Sigmoid colon (tissue), 4 donors: Measurements from ENCODE around the gene C5orf52.

Experiments used
- CTCF ChIP-seq, 4 experiments: fragments of 450-650 bp in 3 of 4; fragments of 200-600 bp in 1 of 4; IDR thresholded peaks; one replicate each; pipeline ENCODE4 v1.5.1; 2016 to 2019; ENCODE audit warnings: antibody characterized with exemption in 4 of 4, mild to moderate bottlenecking in 3 of 4, moderate library complexity in 2 of 4
- EP300 ChIP-seq, 4 donors: sonication (generic); formaldehyde crosslinking; IDR thresholded peaks; one replicate each; pipeline ENCODE4 v1.6.1; 2017; ENCODE audit warnings: antibody characterized with exemption in 4 of 4
- POLR2A ChIP-seq, 2 donors: fragments of 450-650 bp; IDR thresholded peaks; one replicate each; pipeline ENCODE4 v1.6.1; 2016; ENCODE audit warnings: antibody characterized with exemption in 2 of 2, mild to moderate bottlenecking in 2 of 2, moderate library complexity in 2 of 2
- POLR2AphosphoS5 ChIP-seq, 4 donors: sonication (generic); formaldehyde crosslinking; IDR thresholded peaks; one replicate each; pipeline ENCODE4 v1.6.1; 2017; ENCODE audit warnings: antibody characterized with exemption in 4 of 4

GRCh38 chr5:157648275-157648990 lies 22.9 kb upstream of the C5orf52 start:
- TF ChIP-seq CTCF (IDR thresholded peaks at IDR 0.05) (no peak), POLR2A (IDR thresholded peaks at IDR 0.05) (no peak), EP300 (IDR thresholded peaks at IDR 0.05) (no peak), POLR2AphosphoS5 (IDR thresholded peaks at IDR 0.05) (no peak)
